ENCODE measurements around the gene ETV6.

ETV6 gene

DNA sequence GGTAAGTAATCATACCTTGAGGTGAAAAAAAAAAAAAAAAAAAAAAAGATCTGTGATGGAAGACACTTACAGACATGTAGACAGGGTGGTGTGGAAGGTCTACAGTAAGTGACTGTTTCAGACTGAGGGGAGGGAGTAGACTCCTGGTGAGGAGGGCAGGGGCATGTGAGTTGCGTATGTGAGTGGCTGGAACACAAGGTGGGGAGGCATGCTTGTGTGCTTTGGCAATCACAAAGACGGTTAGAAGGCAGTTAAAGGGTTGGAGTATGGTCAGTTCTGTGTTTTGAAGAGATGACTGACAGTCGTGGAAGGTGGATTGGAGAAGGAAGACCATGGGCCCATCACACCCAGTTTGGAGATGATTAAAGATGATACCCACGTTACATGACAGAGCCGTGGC, 65.2 kb downstream of the ETV6 start:
- DNase-seq (ENCODE audit: low read depth in 2 of 3, low spot score in 1 of 3), result no peak

DNA sequence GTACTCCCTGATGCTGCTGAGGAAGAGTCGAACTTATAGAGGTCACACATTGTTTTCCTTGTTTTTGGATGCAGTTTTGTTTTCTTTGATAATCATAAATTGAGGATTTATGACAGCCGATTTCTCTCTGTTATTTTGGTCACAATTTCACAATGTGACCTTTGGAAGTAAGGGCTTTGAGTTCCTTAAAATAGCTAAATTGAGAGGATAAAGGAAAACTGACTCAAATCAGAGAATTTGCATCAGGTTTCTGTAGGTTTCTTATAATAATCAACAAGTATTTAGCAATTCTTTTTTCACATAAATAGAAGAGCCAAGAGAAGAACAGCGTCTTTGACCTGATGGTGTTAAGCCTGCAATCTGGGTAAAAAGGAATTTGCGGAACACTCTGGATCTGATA, 66.1 kb downstream of the ETV6 start:
- DNase-seq (ENCODE audit: low read depth in 2 of 3, low spot score in 1 of 3), result no peak

DNA sequence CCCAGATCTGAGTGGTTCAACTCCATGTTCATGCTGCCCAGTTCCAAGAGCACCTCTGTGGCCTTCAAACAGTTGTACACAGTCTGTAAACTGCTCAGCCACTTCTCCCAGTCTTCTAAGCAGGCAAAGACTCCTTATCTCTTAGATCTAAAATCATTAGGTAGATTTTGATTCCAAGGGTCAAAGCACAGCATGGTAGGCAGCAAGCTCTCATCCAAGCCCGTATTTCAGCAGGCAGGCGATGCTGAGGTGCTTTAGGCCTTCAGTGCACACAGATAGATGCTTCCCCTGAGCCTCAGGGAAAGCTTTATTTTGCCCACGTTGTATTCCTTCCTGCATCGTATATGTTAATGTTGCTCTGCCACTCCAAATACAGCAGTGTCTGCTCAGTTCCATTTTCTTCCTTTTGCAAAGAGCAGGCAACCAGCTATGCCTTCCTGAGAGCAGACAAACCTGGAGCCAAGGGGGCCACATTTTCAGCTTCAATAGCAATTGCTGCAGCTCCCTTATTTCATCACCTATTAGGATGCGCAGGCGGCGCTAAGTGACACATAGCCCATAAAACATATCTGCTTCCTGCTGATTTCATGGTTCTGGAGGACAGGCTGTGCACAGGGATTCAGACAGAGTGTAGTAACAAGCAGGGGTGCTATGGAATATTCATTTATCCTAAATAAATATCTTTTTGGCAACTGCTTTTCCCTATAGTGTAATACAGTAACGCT, 67.5 kb downstream of the ETV6 start:
- DNase-seq (ENCODE audit: low read depth in 2 of 3, low spot score in 1 of 3), result no peak

DNA sequence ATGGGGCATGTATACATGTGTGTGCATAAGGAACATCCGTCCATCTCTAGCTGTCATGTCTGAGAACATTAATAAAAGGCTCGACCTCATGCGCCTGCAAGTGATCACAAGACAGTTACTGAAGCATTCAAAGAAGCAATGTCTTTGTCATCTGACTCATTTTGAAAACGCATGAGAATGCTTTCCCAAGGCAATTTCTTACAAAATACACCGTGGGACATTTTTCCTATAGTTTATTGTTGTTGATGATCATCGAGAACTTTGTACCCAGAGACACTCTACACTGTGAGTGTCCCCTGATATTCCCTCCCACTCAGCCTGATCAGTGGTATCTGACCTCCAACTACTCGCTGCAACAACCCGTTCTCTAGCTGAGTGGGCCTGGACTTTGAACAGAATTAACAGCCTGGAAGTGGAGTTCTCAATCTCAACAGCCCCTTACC, 68.1 kb downstream of the ETV6 start:
- no peak for DNase-seq (ENCODE audit: low read depth in 2 of 3, low spot score in 1 of 3)

DNA sequence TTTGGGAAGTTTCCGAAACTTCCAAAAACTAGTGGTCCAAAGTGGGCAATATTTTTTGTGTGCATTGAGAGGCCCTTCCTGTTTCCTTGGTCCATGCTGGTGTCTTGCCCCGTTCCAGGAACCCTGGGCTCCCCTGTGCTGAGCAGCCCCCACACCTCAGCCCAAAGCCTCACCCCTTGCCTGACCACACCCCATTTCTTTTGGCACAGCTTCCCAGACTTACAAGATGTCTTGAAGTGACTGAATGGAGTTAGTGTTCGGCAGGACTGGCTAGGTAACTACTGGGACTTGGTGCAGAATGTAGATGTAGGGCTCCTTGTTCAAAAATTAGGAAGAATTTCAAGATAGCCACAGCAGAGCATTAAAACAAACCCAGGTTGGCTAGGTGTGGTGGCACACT, 68.6 kb downstream of the ETV6 start:
- no peak for DNase-seq (ENCODE audit: low read depth in 2 of 3, low spot score in 1 of 3)

DNA sequence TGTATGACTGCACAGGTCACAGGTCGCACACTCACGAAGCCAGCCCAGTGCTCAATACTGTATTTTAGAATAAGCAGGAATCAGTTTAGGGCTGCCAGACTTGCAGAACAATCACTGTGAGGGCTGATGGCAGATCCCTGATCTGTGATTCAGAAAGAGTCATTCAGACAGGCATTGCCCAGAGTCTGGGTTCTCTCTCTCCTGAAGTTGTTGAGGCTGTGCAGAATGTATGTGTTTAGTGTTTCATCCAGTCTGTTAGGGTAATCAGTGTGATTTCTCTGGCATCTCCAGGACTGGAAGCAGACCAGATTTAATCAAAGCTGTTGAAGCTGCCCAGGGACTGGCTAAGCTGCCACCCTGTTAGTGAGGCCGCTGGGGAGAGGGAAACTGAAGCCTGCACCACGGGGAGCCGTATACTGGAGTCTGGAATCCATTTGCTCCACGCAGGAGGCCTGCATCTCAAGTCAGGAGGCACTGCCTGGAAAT, 69.3 kb downstream of the ETV6 start:
- no peak for DNase-seq (ENCODE audit: low read depth in 2 of 3, low spot score in 1 of 3)

DNA sequence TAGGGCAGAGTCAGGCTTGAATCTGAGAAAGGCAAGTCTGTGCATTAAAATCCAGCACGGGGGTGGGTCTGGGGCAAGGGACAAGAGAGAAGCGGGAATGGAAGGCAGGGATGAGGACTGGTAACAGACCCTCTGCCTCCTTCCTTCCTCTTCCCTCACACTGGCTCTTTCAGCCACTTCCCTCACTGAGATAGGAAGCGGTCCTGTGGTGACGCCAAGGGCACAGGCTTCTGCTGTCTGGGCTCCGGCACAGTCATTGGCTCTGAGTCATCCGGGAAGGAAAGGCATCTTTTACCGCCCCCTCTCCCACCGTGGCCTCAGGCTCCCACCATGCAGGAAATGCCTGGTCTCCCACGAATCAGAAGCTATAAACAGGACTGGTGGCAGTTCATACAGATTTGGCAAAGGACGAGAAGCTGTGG, 70.2 kb downstream of the ETV6 start:
- DNase-seq (ENCODE audit: low read depth in 2 of 3, low spot score in 1 of 3), result peak; percentile 23 to 30 (median 28)

DNA sequence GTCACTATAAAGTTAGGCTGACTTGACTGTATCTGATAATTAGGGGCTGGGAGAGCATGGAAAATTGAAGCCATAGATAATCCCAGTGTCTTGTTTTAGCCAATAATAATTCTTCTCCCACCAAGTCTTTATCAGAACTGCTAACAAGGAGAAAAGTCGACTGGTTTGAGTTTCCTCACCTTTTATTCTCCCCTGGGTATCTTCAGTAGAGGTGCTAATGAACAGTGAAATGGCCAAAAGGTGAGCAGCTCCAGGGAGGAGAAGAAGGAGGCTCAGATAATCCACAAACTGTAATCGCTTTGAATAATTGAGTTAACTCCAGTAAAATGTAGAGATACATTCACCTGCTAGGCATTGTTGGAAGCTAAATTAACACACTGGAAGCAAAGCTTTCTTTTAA, 72.6 kb downstream of the ETV6 start:
- no peak for DNase-seq (ENCODE audit: low read depth in 2 of 3, low spot score in 1 of 3)

DNA sequence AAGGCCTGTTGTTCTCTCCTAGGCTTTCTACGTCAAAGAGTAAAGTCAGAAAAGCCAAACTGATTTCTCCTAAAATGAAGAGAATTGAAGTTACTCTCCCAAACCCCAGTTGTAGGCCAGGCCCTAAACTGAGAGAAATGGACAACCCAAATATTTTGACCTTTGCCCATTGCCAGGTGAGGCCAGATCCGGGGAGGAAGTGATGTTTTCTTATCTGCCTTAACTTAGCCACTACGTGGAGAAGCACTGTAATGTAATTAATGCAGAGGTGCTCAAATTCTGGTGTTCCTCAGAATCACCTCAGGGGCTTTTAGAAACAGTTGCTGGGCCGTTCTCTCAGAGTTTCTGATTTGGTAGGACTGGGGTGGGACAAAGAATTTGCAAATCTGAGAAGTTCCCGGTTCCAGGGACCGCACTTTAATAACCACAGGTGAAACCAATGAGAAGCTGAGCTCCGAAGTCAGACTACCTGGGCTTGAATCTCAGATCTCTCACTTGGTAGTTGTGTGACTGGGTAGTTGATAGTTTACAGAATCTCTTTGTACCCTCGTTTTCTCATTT, 73.2 kb downstream of the ETV6 start:
- DNase-seq (ENCODE audit: low read depth in 2 of 3, low spot score in 1 of 3), result no peak

DNA sequence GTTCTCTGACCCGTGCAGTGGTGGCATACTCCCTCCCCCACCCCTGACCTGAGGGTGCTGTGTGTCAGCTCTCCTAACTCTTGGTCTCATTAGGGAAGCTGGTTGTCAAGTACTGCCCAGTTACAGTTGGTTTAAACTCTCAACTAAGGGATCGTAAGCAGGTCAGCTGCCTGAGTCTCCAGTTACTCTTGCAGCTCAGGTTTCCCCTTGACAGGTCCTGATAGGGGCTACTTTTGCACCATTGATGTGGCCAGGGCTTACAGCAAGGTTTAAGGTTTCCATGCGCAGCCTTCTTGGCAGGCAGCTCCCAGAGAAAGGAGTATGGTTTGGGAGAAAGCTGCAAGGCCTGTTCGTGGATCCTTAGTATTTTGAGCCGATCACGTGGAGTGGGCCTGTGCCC, 74.5 kb downstream of the ETV6 start:
- no peak for DNase-seq (ENCODE audit: low read depth in 2 of 3, low spot score in 1 of 3)

DNA sequence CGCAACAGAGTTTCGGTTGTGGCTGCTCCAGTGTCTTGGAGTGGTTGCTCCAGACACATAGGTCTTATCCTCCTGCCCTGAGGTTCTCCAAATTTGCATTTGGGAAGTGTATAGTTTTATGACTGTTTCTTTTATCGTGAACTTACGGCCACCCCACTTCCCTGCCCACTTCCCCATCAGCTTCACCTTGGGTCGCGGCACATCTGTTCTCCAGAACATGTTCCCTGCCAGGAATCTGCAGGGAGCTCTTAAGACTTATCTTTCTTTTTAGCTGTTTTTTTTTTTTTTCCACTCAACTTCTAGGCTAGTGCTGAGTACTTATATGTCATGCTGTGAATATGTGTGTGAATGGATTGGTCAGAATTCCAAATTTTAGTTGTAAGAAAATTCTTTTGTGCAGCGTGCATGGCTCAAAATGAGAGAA, 75.4 kb downstream of the ETV6 start:
- DNase-seq (ENCODE audit: low read depth in 2 of 3, low spot score in 1 of 3), result no peak

DNA sequence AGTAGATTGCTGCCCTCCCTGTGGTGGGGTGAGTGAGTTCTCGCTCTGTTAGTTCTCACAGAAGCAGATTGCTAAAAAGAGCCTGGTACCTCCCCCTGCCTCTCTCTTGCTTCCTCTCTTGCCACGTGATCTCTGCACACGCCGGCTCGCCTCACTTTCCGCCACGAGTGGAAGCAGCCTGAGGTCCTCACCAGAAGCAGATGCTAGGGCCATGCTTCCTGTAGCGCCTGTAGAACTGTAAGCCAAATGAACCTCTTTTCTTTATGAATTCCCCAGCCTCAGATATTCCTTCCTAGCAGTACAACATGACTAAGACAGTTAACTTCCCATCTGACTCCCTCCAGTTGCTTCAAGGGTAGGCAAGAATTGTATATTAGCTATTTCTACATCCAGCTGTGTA, 76.2 kb downstream of the ETV6 start:
- DNase-seq (ENCODE audit: low read depth in 2 of 3, low spot score in 1 of 3), result no peak

DNA sequence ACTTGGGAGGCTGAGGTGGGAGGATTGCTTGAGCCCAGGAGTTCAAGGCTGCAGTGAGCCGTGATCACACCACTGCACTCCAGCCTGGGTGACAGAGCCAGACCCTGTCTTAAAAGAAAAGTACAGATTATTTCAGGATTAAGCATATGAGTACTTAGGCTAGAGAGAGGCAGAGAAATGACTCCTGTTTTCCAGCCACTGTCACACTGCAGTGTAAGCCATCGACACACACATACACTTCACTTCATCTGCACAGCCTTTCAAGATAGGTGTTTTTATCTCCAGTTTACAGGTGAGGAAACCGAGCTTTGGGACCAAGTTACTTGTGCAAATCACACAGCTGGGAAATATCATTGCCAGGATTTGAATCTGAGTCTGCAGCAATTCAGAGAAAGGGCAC, 77.2 kb downstream of the ETV6 start:
- no peak for DNase-seq (ENCODE audit: low read depth in 2 of 3, low spot score in 1 of 3)

DNA sequence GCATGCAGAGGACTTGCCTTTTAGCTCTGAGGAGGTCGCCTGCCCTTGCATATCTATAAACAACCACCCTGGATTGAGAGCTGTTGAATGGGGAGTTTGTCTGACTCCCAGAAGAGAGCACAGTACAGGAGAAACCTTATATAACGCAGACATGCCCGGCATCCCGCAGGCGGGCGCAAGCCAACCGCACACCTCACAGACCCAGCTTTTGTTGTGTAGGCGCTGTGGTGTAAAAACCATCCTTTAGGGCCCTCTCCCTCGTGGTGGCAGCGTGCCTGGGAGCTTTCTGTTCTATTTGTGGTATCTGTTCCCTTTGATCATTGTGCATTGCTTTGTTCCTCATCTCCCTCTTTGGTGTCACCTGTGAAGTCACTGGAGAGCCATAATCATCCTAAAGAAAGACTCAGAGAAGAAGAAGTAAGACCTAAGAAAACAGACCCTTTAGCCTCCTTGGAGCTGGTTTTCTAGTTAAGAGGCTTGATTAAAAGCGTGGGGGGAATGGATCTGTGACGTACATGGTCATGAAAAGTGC, 77.7 kb downstream of the ETV6 start:
- DNase-seq (ENCODE audit: low read depth in 2 of 3, low spot score in 1 of 3), result peak; percentile 46 to 55 (median 54)

DNA sequence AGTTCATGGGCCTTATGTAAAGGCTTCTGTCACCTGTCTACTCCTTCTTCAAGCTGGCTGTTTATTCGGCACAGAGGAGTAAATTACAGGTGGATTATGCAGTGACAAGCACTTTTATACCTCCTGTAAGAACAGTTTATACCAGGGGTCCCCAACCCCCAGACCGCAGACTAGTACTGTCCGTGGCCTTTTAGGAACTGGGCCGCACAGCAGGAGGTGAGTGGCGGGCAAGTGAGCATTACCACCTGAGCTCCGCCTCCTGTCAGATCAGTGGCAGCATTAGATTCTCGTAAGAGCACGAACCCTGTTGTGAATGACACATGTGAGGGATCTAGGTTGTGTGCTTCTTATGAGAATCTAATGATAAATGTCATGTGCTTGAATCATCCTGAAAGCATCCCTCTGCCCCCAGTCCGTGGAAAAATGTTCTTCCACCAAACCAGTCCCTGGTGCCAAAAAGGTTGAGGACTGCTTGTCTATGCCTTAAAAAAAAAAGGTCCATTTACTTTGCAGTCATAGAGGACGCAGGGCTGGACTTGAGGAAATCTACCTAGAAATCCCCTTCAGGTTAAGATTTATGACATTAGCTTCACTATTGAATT, 78.8 kb downstream of the ETV6 start:
- DNase-seq (ENCODE audit: low read depth in 2 of 3, low spot score in 1 of 3), result no peak

DNA sequence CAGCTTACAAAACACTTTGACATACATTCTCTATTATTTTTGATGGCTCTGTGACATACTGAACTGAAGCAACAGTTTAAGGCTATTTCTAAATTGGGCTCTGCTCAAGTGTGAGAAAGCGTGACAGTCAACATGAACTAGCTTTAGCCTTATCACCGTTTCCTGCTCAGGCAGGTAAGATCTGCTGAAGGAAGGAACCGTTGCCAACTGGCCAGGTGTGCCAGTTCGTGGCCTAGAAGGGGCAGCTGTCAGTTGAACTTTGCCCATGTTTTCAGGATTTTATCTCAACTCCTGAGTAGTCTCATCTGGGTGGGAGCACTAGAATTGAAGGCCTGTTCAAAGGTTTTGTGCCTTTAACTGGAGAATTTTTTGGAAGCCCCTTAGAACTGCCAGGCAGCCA, 79.5 kb downstream of the ETV6 start:
- DNase-seq (ENCODE audit: low read depth in 2 of 3, low spot score in 1 of 3), result no peak

DNA sequence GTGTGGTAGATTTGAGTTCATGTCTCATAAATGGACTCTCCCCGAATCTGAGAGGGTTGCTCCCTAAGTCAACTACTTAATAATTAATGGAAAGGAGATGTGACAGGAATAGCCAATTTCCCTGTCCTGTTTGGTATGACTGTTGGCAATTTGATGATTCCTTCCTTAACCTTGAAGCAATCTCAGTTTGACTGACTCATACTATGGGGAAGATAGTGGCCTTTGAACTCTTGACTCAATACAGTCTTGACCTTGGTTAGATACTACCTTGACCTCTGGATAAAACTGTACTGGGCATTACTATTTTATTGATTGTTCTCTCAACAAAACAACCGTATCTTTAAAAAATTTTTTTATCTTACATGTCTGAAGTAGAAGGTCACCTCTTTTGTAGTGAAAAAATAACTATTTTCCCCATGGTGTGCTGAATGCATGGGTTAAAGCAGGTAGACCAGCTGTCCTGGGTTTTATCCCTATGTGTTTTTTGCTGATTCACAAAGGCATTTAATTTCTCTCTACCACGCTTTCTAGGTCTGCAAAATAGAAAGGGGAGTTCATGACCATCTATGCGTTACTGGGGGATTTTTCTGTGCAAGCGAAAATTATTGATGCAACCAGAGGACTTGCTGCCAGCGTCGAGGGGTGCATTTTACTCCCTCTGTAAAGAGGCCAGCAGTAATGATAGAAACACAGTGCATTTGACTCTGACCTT, 80.1 kb downstream of the ETV6 start:
- no peak for DNase-seq (ENCODE audit: low read depth in 2 of 3, low spot score in 1 of 3)

DNA sequence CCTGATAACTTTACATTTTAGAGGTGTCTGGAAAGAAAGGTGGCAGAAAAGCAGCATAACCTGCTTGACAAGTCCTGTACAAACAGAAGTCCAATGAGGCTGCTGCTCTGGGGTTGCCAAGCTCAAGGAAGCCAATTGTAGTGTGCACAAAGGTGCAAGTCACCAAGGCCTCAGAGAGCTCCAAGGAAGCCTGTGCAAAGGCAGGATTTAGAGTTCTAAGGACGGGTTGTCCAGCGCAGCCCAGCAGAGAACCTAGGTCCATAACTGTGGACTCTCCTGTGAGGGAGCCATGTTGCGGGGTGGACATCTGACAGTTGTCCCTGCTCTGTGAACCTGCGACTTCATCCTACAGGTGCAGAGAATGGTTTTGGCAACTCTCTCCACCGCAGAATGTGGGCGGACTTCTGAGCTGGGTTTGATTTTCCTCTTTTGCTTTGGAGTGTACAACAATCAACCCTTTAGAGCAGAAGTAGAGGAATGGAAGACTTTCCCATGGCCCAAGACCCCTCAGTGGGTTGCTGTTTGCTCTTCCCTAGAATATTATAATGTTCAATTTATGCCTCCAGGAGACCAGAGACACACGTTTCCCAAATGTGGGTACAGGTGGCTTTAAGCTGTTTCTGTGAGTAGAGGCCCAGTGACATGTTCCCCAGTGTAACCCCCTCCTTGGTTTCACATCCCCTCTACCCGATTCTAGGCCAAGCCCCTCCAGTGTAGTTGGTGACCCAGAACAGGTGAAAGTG, 81.0 kb downstream of the ETV6 start:
- no peak for DNase-seq (ENCODE audit: low read depth in 2 of 3, low spot score in 1 of 3)

DNA sequence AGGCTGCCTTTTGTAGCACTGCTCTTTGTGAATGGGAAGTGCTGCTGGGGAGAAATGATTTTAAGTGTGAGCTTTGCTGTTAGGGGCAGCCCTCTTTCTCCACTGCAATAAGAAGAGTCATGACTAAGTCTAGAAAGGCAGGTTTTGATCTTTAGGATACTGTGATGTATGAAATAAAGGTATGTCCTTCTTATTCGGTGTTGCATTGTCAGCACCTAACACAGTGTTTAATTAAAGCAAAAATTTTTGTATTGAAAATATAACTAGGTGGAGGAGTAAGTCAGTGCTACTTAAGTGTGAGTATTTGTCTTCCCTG, 81.5 kb downstream of the ETV6 start:
- DNase-seq (ENCODE audit: low read depth in 2 of 3, low spot score in 1 of 3), result no peak

DNA sequence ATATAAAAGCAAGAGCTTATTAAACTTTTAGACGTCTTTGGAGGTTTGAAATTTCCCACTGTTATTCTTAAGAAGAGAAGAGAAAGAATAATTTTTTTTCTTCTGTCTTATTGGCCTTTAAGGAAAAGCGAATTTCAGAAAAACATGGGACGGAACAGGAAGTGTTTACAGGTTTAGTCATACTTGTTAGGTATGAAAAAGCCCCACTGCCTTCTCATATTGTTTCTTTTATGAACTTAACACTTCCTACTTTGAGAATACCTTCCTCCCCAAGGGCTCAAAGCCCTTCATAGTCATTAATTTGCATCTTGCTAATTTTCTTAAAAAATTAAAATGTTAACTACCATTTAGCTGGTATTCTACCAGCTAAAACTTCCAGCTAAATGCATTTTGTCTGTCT, 82.0 kb downstream of the ETV6 start:
- DNase-seq (ENCODE audit: low read depth in 2 of 3, low spot score in 1 of 3), result no peak

DNA sequence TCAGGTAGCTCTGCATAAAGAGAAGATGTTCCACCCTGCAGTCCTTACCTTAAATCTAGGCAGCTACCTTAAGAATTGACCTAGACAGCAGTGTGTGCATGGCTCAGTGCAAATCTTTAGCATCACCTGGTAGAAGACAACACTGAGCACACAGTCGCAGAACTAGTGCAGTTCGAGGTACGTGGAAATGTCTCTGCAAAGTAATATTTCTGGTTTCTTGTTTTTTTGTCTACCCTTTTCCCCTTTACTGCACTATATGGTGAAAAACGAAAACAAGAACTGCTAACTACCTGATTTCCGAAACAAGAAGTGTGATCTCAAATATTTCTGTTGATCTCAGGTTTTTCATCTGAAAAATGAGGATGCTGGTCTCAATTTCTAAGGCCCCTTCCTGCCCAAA, 82.5 kb downstream of the ETV6 start:
- DNase-seq (ENCODE audit: low read depth in 2 of 3, low spot score in 1 of 3), result no peak
